Vagina (tissue), 2 donors: ENCODE measurements around the gene UBASH3B. TPM values are rescaled to one million over a fixed set of nuclear protein-coding genes. Genes with fewer than 3 reads are reported as not detected.

ENCODE experiments used
- DNase-seq, 2 donors: peaks; one replicate each; pipeline ENCODE4 v3.0.0-alpha.2; 2017; ENCODE audit errors: extremely low spot score in 2 of 2
- H3K27ac ChIP-seq: fragments of 200-600 bp; sonication (generic); one replicate; pipeline ENCODE4 v1.5.1; 2019
- H3K27me3 ChIP-seq: fragments of 200-600 bp; sonication (generic); one replicate; pipeline ENCODE4 v1.5.1; 2019
- H3K36me3 ChIP-seq, 2 donors: fragments of 200-600 bp; sonication (generic); one replicate each; pipeline ENCODE4 v1.5.1; 2017 to 2019
- H3K4me1 ChIP-seq: fragments of 200-600 bp; sonication (generic); one replicate; pipeline ENCODE4 v1.5.1; 2019
- H3K4me3 ChIP-seq, 2 donors: fragments of 200-600 bp; sonication (generic); 1 replicate in 1 of 2; 2 replicates in 1 of 2; pipeline ENCODE4 v1.5.1; 2016 to 2019
- H3K9me3 ChIP-seq: fragments of 200-600 bp; sonication (generic); one replicate; pipeline ENCODE4 v1.5.1; 2019
- CTCF ChIP-seq, 3 experiments: fragments of 450-650 bp in 2 of 3; fragments of 200-600 bp in 1 of 3; sonication (generic) in 1 of 3; IDR thresholded peaks; one replicate each; pipeline ENCODE4 v1.5.1; 2017 to 2019; ENCODE audit warnings: antibody characterized with exemption in 3 of 3, mild to moderate bottlenecking in 2 of 3, moderate library complexity in 2 of 3
- POLR2A ChIP-seq, 2 donors: fragments of 450-650 bp; IDR thresholded peaks; one replicate each; pipeline ENCODE4 v1.6.1; 2017; ENCODE audit warnings: antibody characterized with exemption in 2 of 2, mild to moderate bottlenecking in 2 of 2, moderate library complexity in 2 of 2
- POLR2AphosphoS5 ChIP-seq, 2 donors: sonication (generic); formaldehyde crosslinking; IDR thresholded peaks; one replicate each; pipeline ENCODE4 v1.9.0; 2017; ENCODE audit warnings: antibody characterized with exemption in 2 of 2, mild to moderate bottlenecking in 2 of 2, low read depth in 1 of 2; ENCODE audit not compliant: insufficient read depth in 1 of 2
- intact Hi-C: fragments of 100-400 bp; cut with DNase I; formaldehyde crosslinking; loops from one replicate; pipeline ENCODE4 v1.15.1; 2023
- total RNA-seq: library from RNA; depleted of rRNA; stranded (reverse); fragments of >200 nt; gene quantifications from one replicate; pipeline ENCODE4 v1.2.3, GENCODE V29; 2016

Gene UBASH3B
- total RNA-seq, 1 donor from 2014 or later, result 2.2 TPM

- Histone ChIP-seq H3K4me3 (no peak overlapping the region), H3K36me3 (no peaks in the 10 kb centered on the region), H3K4me1 (peaks cover 18% of the 10 kb centered on the region), H3K27ac (no peak overlapping the region), H3K27me3 (no peaks in the 10 kb centered on the region), H3K9me3 (no peaks in the 10 kb centered on the region)
- intact Hi-C loops, result no loop called here
- TF ChIP-seq CTCF (IDR thresholded peaks at IDR 0.05) (no peak), POLR2A (IDR thresholded peaks at IDR 0.05) (no peak), POLR2AphosphoS5 (IDR thresholded peaks at IDR 0.05; ENCODE audit: insufficient read depth in 1 of 2, low read depth in 1 of 2) (no peak)
- no peak for DNase-seq
Measured at GRCh38 chr11:122813176-122813893, 157.8 kb downstream of the UBASH3B start.

GRCh38 chr11:122813894-122814270 lies 158.4 kb downstream of the UBASH3B start:
- TF ChIP-seq CTCF (IDR thresholded peaks at IDR 0.05), result no peak
- no peak for TF ChIP-seq POLR2AphosphoS5 (IDR thresholded peaks at IDR 0.05; ENCODE audit: insufficient read depth in 1 of 2, low read depth in 1 of 2)
- H3K9me3 ChIP-seq, result no peaks in the 10 kb centered on the region
- H3K4me3 ChIP-seq, result no peak overlapping the region
- intact Hi-C loops, result no loop called here
- H3K36me3 ChIP-seq, result no peaks in the 10 kb centered on the region
- no peak overlapping the region for H3K27ac ChIP-seq
- H3K4me1 ChIP-seq, result peaks cover 12% of the 10 kb centered on the region
- DNase-seq, result no peak
- no peaks in the 10 kb centered on the region for H3K27me3 ChIP-seq

- intact Hi-C loops, result no loop called here
- H3K9me3 ChIP-seq, result no peaks in the 10 kb centered on the region
- DNase-seq, result no peak
- TF ChIP-seq POLR2AphosphoS5 (IDR thresholded peaks at IDR 0.05; ENCODE audit: insufficient read depth in 1 of 2, low read depth in 1 of 2) (no peak), POLR2A (IDR thresholded peaks at IDR 0.05) (no peak), CTCF (IDR thresholded peaks at IDR 0.05) (no peak)
- H3K36me3 ChIP-seq, result no peaks in the 10 kb centered on the region
- H3K4me1 ChIP-seq, result peaks cover 9% of the 10 kb centered on the region
- H3K27me3 ChIP-seq, result no peaks in the 10 kb centered on the region
- no peak overlapping the region for H3K4me3 ChIP-seq
- no peak overlapping the region for H3K27ac ChIP-seq
Measured at GRCh38 chr11:122814401-122814800, 158.9 kb downstream of the UBASH3B start.

- intact Hi-C loops, result no loop called here
- TF ChIP-seq POLR2AphosphoS5 (IDR thresholded peaks at IDR 0.05; ENCODE audit: insufficient read depth in 1 of 2, low read depth in 1 of 2), result no peak
- TF ChIP-seq POLR2A (IDR thresholded peaks at IDR 0.05), result no peak
- TF ChIP-seq CTCF (IDR thresholded peaks at IDR 0.05), result no peak
- DNase-seq, result no peak
- Histone ChIP-seq H3K4me3 (no peak overlapping the region), H3K27ac (no peak overlapping the region), H3K36me3 (no peaks in the 10 kb centered on the region), H3K9me3 (no peaks in the 10 kb centered on the region), H3K4me1 (peaks cover 9% of the 10 kb centered on the region), H3K27me3 (no peaks in the 10 kb centered on the region)
Measured at GRCh38 chr11:122815900-122816299, 160.4 kb downstream of the UBASH3B start.

- Histone ChIP-seq H3K27ac (no peak overlapping the region), H3K27me3 (no peaks in the 10 kb centered on the region), H3K4me1 (peaks cover 9% of the 10 kb centered on the region), H3K9me3 (no peaks in the 10 kb centered on the region), H3K36me3 (no peaks in the 10 kb centered on the region), H3K4me3 (no peak overlapping the region)
- intact Hi-C loops, result no loop called here
- TF ChIP-seq CTCF (IDR thresholded peaks at IDR 0.05), result no peak
- no peak for TF ChIP-seq POLR2A (IDR thresholded peaks at IDR 0.05)
- TF ChIP-seq POLR2AphosphoS5 (IDR thresholded peaks at IDR 0.05; ENCODE audit: insufficient read depth in 1 of 2, low read depth in 1 of 2), result peak in 1 of 2 donors; percentile 27
- DNase-seq, result no peak
Measured at GRCh38 chr11:122816761-122817520, 161.4 kb downstream of the UBASH3B start.
